Muscle layer of duodenum (tissue), 2 donors: ENCODE results near the gene PYGM.
"Not testable (repeated sequence)": the region's sequence is repeated elsewhere in the genome, so short reads cannot be mapped to it uniquely, and the experiment has no call there.

ENCODE experiments used
- H3K27ac ChIP-seq: one replicate; pipeline ENCODE4 v1.7.0; 2013; ENCODE audit warnings: mild to moderate bottlenecking, low read length
- H3K27me3 ChIP-seq: one replicate; pipeline ENCODE4 v1.7.0; 2013; ENCODE audit warnings: low read depth, mild to moderate bottlenecking, control low read depth, low read length
- H3K36me3 ChIP-seq, 2 donors: one replicate each; pipeline ENCODE4 v1.7.0; 2013; ENCODE audit warnings: low read length in 2 of 2, control low read depth in 1 of 2, mild to moderate bottlenecking in 1 of 2; ENCODE audit not compliant: insufficient read depth in 2 of 2, control insufficient read depth in 1 of 2
- H3K4me1 ChIP-seq, 2 donors: one replicate each; pipeline ENCODE4 v1.7.0; 2013; ENCODE audit warnings: low read length in 2 of 2, mild to moderate bottlenecking in 2 of 2, control low read depth in 1 of 2, moderate library complexity in 1 of 2; ENCODE audit not compliant: insufficient read depth in 2 of 2, control insufficient read depth in 1 of 2
- H3K4me3 ChIP-seq, 2 donors: one replicate each; pipeline ENCODE4 v1.7.0; 2013; ENCODE audit warnings: low read length in 2 of 2, low read depth in 1 of 2, mild to moderate bottlenecking in 1 of 2
- H3K9me3 ChIP-seq, 2 donors: one replicate each; pipeline ENCODE4 v1.7.0; 2013; ENCODE audit warnings: low read length in 2 of 2, control low read depth in 1 of 2, mild to moderate bottlenecking in 1 of 2; ENCODE audit not compliant: control insufficient read depth in 1 of 2
- donor health status: healthy.

PYGM gene

DNA sequence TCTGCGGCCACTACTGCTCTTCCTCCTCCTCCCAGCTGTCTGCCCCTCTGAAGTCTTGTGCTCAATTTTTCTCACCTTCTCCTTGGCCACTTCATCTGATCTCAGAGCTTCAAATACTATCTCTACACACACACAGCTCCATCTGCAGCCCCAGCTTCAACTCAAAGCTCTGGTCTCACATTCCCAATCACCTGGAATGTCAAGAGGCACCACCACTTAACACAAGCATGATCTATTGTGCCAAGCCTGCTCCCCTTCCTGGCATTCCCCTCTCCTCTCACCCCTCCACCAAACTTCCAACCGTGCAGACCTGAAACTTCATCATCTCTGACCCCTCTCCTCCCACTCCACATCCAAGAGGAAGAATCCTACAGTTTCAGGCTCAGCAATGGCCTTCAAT is 54.3 kb downstream of the PYGM start:
- Histone ChIP-seq H3K4me1 (no peaks in the 10 kb centered on the region), H3K36me3 (no peaks in the 10 kb centered on the region), H3K27ac (no peak overlapping the region), H3K27me3 (peaks cover 11% of the 10 kb centered on the region), H3K4me3 (no peak overlapping the region), H3K9me3 (no peaks in the 10 kb centered on the region)

- Histone ChIP-seq H3K9me3 (no peaks in the 10 kb centered on the region), H3K27ac (no peak overlapping the region), H3K4me3 (no peak overlapping the region), H3K36me3 (no peaks in the 10 kb centered on the region), H3K4me1 (no peaks in the 10 kb centered on the region), H3K27me3 (no peaks in the 10 kb centered on the region)
Observed at GRCh38 chr11:64703048-64703447, 56.7 kb downstream of the PYGM start.

- H3K9me3 ChIP-seq, H3K27ac ChIP-seq, H3K4me1 ChIP-seq, H3K36me3 ChIP-seq, H3K4me3 ChIP-seq, H3K27me3 ChIP-seq: not testable (repeated sequence)
Observed at GRCh38 chr11:64701956-64702355, 57.8 kb downstream of the PYGM start.

GRCh38 chr11:64698427-64698826 is 61.3 kb downstream of the PYGM start:
- no peaks in the 10 kb centered on the region for H3K4me1 ChIP-seq

DNA sequence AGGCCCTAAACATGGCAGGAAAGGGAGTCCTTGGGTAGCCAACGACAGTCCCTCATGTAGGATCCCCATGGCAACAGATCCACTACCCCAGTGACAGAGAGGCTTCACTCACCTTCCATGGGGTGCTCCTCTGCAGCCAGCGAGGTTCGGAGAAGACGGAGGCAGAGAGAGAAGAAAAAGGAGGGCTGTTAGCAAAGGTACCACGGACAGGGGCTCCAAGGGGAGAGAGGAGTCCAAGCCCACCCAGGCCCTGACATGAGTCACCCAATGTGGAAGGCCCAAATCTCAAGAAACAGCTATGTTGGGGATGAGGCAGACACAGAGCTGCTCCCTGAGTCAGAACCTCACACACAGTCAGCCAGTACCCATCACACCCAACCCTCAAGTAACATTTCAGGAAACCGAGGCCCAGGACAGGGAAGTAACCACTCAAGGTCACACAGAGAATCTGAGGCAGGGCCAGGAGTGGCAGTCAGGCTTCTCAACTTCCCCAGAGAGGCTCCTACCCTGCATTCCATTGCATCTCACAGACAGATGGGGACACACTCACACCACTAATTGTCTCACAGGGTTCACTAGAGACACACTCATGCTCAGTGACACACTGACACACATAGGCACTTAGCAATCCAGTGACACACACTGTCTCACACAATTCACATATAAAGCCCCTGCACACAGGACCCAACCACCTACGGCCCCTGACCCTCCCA is 62.0 kb downstream of the PYGM start:
- Histone ChIP-seq H3K4me3 (no peak overlapping the region), H3K36me3 (no peaks in the 10 kb centered on the region), H3K27ac (no peak overlapping the region), H3K9me3 (no peaks in the 10 kb centered on the region), H3K4me1 (no peaks in the 10 kb centered on the region), H3K27me3 (peaks cover 5% of the 10 kb centered on the region)

More at GRCh38 chr11:64698427-64698826, 61.3 kb downstream of the PYGM start:
- Histone ChIP-seq H3K4me3 (no peak overlapping the region), H3K27me3 (peaks cover 4% of the 10 kb centered on the region), H3K9me3 (no peaks in the 10 kb centered on the region), H3K36me3 (no peaks in the 10 kb centered on the region), H3K27ac (no peak overlapping the region)
